ENCODE results near the gene ZNF774.
A peak's percentile ranks its signal among the peaks of the same experiment; 100 is the strongest.
"Not testable (repeated sequence)": the region's sequence is repeated elsewhere in the genome, so short reads cannot be mapped to it uniquely, and the experiment has no call there.

The ZNF774 gene

GRCh38 chr15:90352107-90352893, at the start of gene ZNF774:
Gene ZNF774, plus strand, starts transcription at chr15:90352284. Its CDS starts 2,377 bp downstream, at chr15:90354661.
- peak; percentile 99 for DNase-seq (ENCODE audit: low spot score)

GRCh38 chr15:90305355-90305754, 46.7 kb upstream of the ZNF774 start:
- DNase-seq (ENCODE audit: low spot score) = not testable (repeated sequence)

- no peak for DNase-seq (ENCODE audit: low spot score)
Observed at GRCh38 chr15:90305932-90306331, 46.2 kb upstream of the ZNF774 start.

GRCh38 chr15:90306560-90306959, 45.5 kb upstream of the ZNF774 start:
- no peak for DNase-seq (ENCODE audit: low spot score)

GRCh38 chr15:90307661-90308060, 44.4 kb upstream of the ZNF774 start:
- DNase-seq (ENCODE audit: low spot score) = no peak

- no peak for DNase-seq (ENCODE audit: low spot score)
Observed at GRCh38 chr15:90309020-90309419, 43.1 kb upstream of the ZNF774 start.

- DNase-seq (ENCODE audit: low spot score) = peak; percentile 76
Observed at GRCh38 chr15:90315278-90315982, 36.7 kb upstream of the ZNF774 start.

GRCh38 chr15:90316139-90316538, 35.9 kb upstream of the ZNF774 start:
- no peak for DNase-seq (ENCODE audit: low spot score)

- no peak for DNase-seq (ENCODE audit: low spot score)
Observed at GRCh38 chr15:90318591-90318990, 33.5 kb upstream of the ZNF774 start.

GRCh38 chr15:90320062-90320884, 31.8 kb upstream of the ZNF774 start:
- DNase-seq (ENCODE audit: low spot score) = peak; percentile 92

GRCh38 chr15:90320885-90321278, 31.2 kb upstream of the ZNF774 start:
- no peak for DNase-seq (ENCODE audit: low spot score)

- no peak for DNase-seq (ENCODE audit: low spot score)
Observed at GRCh38 chr15:90322538-90322937, 29.5 kb upstream of the ZNF774 start.

- no peak for DNase-seq (ENCODE audit: low spot score)
Observed at GRCh38 chr15:90325726-90326125, 26.4 kb upstream of the ZNF774 start.

- DNase-seq (ENCODE audit: low spot score) = no peak
Observed at GRCh38 chr15:90326441-90326840, 25.6 kb upstream of the ZNF774 start.

- DNase-seq (ENCODE audit: low spot score) = no peak
Observed at GRCh38 chr15:90327311-90327710, 24.8 kb upstream of the ZNF774 start.

GRCh38 chr15:90334304-90334731, 17.8 kb upstream of the ZNF774 start:
- DNase-seq (ENCODE audit: low spot score) = no peak

- DNase-seq (ENCODE audit: low spot score) = peak; percentile 58
Observed at GRCh38 chr15:90336705-90337141, 15.4 kb upstream of the ZNF774 start.

- DNase-seq (ENCODE audit: low spot score) = no peak
Observed at GRCh38 chr15:90337256-90337655, 14.8 kb upstream of the ZNF774 start.

GRCh38 chr15:90338532-90338931, 13.6 kb upstream of the ZNF774 start:
- no peak for DNase-seq (ENCODE audit: low spot score)

GRCh38 chr15:90340345-90340744, 11.7 kb upstream of the ZNF774 start:
- DNase-seq (ENCODE audit: low spot score) = no peak

GRCh38 chr15:90343302-90343790, 8.7 kb upstream of the ZNF774 start:
- peak; percentile 27 for DNase-seq (ENCODE audit: low spot score)

- no peak for DNase-seq (ENCODE audit: low spot score)
Observed at GRCh38 chr15:90344662-90345061, 7.4 kb upstream of the ZNF774 start.

Data from AG08395 (cell line).